H1 (cell line): Measurements from ENCODE around the gene BTRC. TPM values are rescaled to one million over a fixed set of nuclear protein-coding genes. Genes with fewer than 3 reads are reported as not detected.

Source experiments
- CTCF ChIA-PET: fragments of 300-600 bp; sonication (Branson Sonifier 250); formaldehyde crosslinking; loops from one replicate; lab custom pipeline; 2021; ENCODE audit not compliant: partially characterized antibody; lab: Charles Lee
- POLR2A ChIA-PET: fragments of 300-600 bp; sonication (Branson Sonifier 250); formaldehyde crosslinking; loops from one replicate; lab custom pipeline; 2021; ENCODE audit warnings: inconsistent platforms; ENCODE audit not compliant: partially characterized antibody; lab: Charles Lee
- DNase-seq, 2 experiments: peaks; one replicate each; pipeline versions ENCODE4 v3.0.0 to v3.0.0-alpha.2; 2010 to 2022; ENCODE audit warnings: low spot score in 2 of 2, low read depth in 1 of 2, mixed read lengths in 1 of 2
- FAIRE-seq: peaks from 2 replicates; lab custom pipeline; 2011; peaks lifted over from hg19 to GRCh38; lab: Jason Lieb, UNC
- H2AFZ ChIP-seq: 2 replicates; pipeline ENCODE4 v1.8.1; 2012; ENCODE audit warnings: low read length, inconsistent platforms
- H2AK5ac ChIP-seq: 2 replicates; pipeline ENCODE4 v1.6.1; 2013; ENCODE audit warnings: low read depth, low read length
- H2BK120ac ChIP-seq: replicated peaks from 2 replicates; pipeline ENCODE3; 2013; ENCODE audit warnings: low read depth, low read length, inconsistent platforms
- H2BK12ac ChIP-seq: 2 replicates; pipeline ENCODE4 v1.6.1; 2013; ENCODE audit warnings: low read depth, low read length
- H2BK15ac ChIP-seq: 2 replicates; pipeline ENCODE4 v1.6.1; 2013; ENCODE audit warnings: low read length
- H2BK20ac ChIP-seq: 2 replicates; pipeline ENCODE4 v1.6.1; 2013; ENCODE audit warnings: low read length
- H2BK5ac ChIP-seq: 2 replicates; pipeline ENCODE4 v1.6.1; 2013; ENCODE audit warnings: low read depth, low read length
- H3K14ac ChIP-seq: 2 replicates; pipeline ENCODE4 v1.6.1; 2013; ENCODE audit warnings: inconsistent platforms; ENCODE audit not compliant: insufficient read length
- H3K18ac ChIP-seq: 2 replicates; pipeline ENCODE4 v1.6.1; 2013; ENCODE audit warnings: low read length; ENCODE audit errors: extremely low read depth
- H3K23ac ChIP-seq: 2 replicates; pipeline ENCODE4 v1.6.1; 2013; ENCODE audit warnings: inconsistent platforms; ENCODE audit not compliant: insufficient read length
- H3K23me2 ChIP-seq: 2 replicates; pipeline ENCODE4 v1.6.1; 2013; ENCODE audit warnings: low read depth, low read length
- H3K27ac ChIP-seq: 2 replicates; pipeline ENCODE4 v1.6.1; 2011; ENCODE audit warnings: low read depth, low read length, inconsistent platforms
- H3K27me3 ChIP-seq, 4 experiments: replicated peaks in 1 of 4; 1 replicate in 1 of 4; 2 replicates in 3 of 4; pipeline versions ENCODE4 v1.6.1 to v1.8.1; 2011 to 2013; ENCODE audit warnings: low read length in 3 of 4, mild to moderate bottlenecking in 3 of 4, inconsistent platforms in 2 of 4, mixed read lengths in 2 of 4, moderate library complexity in 1 of 4; ENCODE audit not compliant: control insufficient read depth in 3 of 4, insufficient read depth in 3 of 4; ENCODE audit errors: extremely low read depth in 1 of 4
- H3K36me3 ChIP-seq, 4 experiments: 2 replicates each; pipeline versions ENCODE4 v1.6.1 to v1.8.1; 2011 to 2013; ENCODE audit warnings: mild to moderate bottlenecking in 4 of 4, low read length in 3 of 4, moderate library complexity in 2 of 4, control low read depth in 1 of 4, inconsistent platforms in 1 of 4; ENCODE audit not compliant: insufficient read depth in 4 of 4, control insufficient read depth in 2 of 4
- H3K4ac ChIP-seq: replicated peaks from 2 replicates; pipeline ENCODE3; 2013; ENCODE audit warnings: low read length, low read depth, mixed read lengths, inconsistent platforms; ENCODE audit not compliant: insufficient read length
- H3K4me1 ChIP-seq, 4 experiments: replicated peaks in 1 of 4; 1 replicate in 1 of 4; 2 replicates in 3 of 4; pipeline versions ENCODE4 v1.6.1 to v1.8.1; 2011 to 2013; ENCODE audit warnings: low read length in 3 of 4, inconsistent platforms in 2 of 4, mixed read lengths in 1 of 4; ENCODE audit not compliant: insufficient read depth in 4 of 4, control insufficient read depth in 3 of 4
- H3K4me2 ChIP-seq, 2 experiments: 2 replicates each; pipeline versions ENCODE4 v1.6.1 to v1.8.1; 2011 to 2013; ENCODE audit warnings: low read depth in 2 of 2, low read length in 2 of 2, control low read depth in 1 of 2, inconsistent platforms in 1 of 2, mild to moderate bottlenecking in 1 of 2; ENCODE audit not compliant: insufficient read depth in 1 of 2
- H3K4me3 ChIP-seq, 4 experiments: fragments of 200-600, 300-600 bp in 1 of 4; sonication (generic), shearing (Covaris generic), sonication (Bioruptor Twin) in 1 of 4; 2 replicates each; pipeline versions ENCODE4 v1.5.1 to v1.8.1; 2011 to 2016; ENCODE audit warnings: low read length in 4 of 4, low read depth in 3 of 4, control low read depth in 2 of 4, inconsistent platforms in 2 of 4, mild to moderate bottlenecking in 2 of 4, mixed read lengths in 1 of 4, moderate library complexity in 1 of 4; ENCODE audit not compliant: insufficient read depth in 2 of 4; ENCODE audit errors: extremely low read depth in 1 of 4
- H3K56ac ChIP-seq: replicated peaks from 2 replicates; pipeline ENCODE3; 2013; ENCODE audit warnings: low read depth, mild to moderate bottlenecking, mixed read lengths, low read length, inconsistent platforms; ENCODE audit not compliant: insufficient read length
- H3K79me1 ChIP-seq: 2 replicates; pipeline ENCODE4 v1.6.1; 2013; ENCODE audit warnings: low read depth, low read length, control low read depth
- H3K79me2 ChIP-seq, 2 experiments: 2 replicates each; pipeline versions ENCODE4 v1.6.1 to v1.8.1; 2012 to 2013; ENCODE audit warnings: low read length in 2 of 2, mild to moderate bottlenecking in 2 of 2, inconsistent platforms in 1 of 2; ENCODE audit not compliant: insufficient read depth in 2 of 2, control insufficient read depth in 1 of 2
- H3K9ac ChIP-seq, 4 experiments: replicated peaks in 1 of 4; 1 replicate in 1 of 4; 2 replicates in 3 of 4; pipeline versions ENCODE4 v1.6.1 to v1.8.1; 2011 to 2013; ENCODE audit warnings: low read depth in 3 of 4, low read length in 3 of 4, control low read depth in 2 of 4, mild to moderate bottlenecking in 2 of 4, moderate library complexity in 2 of 4, inconsistent platforms in 1 of 4; ENCODE audit errors: extremely low read depth in 1 of 4
- H3K9me3 ChIP-seq, 2 experiments: 2 replicates each; pipeline versions ENCODE4 v1.6.1 to v1.8.1; 2012 to 2013; ENCODE audit warnings: mild to moderate bottlenecking in 2 of 2, moderate library complexity in 2 of 2, control low read depth in 1 of 2, inconsistent platforms in 1 of 2, low read depth in 1 of 2, low read length in 1 of 2, mixed read lengths in 1 of 2; ENCODE audit not compliant: insufficient read depth in 2 of 2
- H4K20me1 ChIP-seq, 2 experiments: replicated peaks in 1 of 2; 2 replicates each; pipeline versions ENCODE3 to v1.8.1; 2011 to 2013; ENCODE audit warnings: inconsistent platforms in 2 of 2, low read length in 2 of 2, mild to moderate bottlenecking in 1 of 2; ENCODE audit not compliant: insufficient read depth in 2 of 2, control insufficient read depth in 1 of 2
- H4K5ac ChIP-seq: 2 replicates; pipeline ENCODE4 v1.6.1; 2013; ENCODE audit warnings: low read length, low read depth, mixed read lengths, inconsistent platforms; ENCODE audit not compliant: insufficient read length
- H4K8ac ChIP-seq: 2 replicates; pipeline ENCODE4 v1.8.0; 2013; ENCODE audit warnings: mild to moderate bottlenecking, moderate library complexity, low read length, inconsistent platforms; ENCODE audit not compliant: insufficient read depth; ENCODE audit errors: extremely low read depth
- H4K91ac ChIP-seq: replicated peaks from 2 replicates; pipeline ENCODE3; 2013; ENCODE audit warnings: low read length, mixed read lengths, inconsistent platforms; ENCODE audit not compliant: insufficient read length
- FOSL1 ChIP-seq: IDR thresholded peaks from 2 replicates; pipeline ENCODE4 v1.6.1; 2011; ENCODE audit warnings: mild to moderate bottlenecking, low read depth, low read length, moderate library complexity; ENCODE audit not compliant: insufficient read depth
- GTF2F1 ChIP-seq: IDR thresholded peaks from 2 replicates; pipeline ENCODE4 v1.6.1; 2012; ENCODE audit warnings: low read depth, low read length, improper control_type of control experiment, borderline replicate concordance
- MAFK ChIP-seq: IDR thresholded peaks from 2 replicates; pipeline ENCODE4 v1.6.1; 2012; ENCODE audit warnings: low read depth, mild to moderate bottlenecking, improper control_type of control experiment, low read length
- SAP30 ChIP-seq: fragments of 300-600 bp; sonication (generic); IDR thresholded peaks from 2 replicates; pipeline ENCODE4 v1.7.1; 2012; ENCODE audit warnings: low read length, moderate library complexity, mild to moderate bottlenecking, inconsistent platforms; ENCODE audit not compliant: insufficient read depth, insufficient replicate concordance
- SIN3A ChIP-seq, 2 experiments: IDR thresholded peaks in 1 of 2; conservative IDR thresholded peaks in 1 of 2; 2 replicates each; pipeline ENCODE4 v1.6.1; 2011 to 2012; ENCODE audit warnings: low read length in 2 of 2, improper control_type of control experiment in 1 of 2, low read depth in 1 of 2, mild to moderate bottlenecking in 1 of 2
- SP1 ChIP-seq: IDR thresholded peaks from 2 replicates; pipeline ENCODE4 v1.6.1; 2011; ENCODE audit warnings: low read depth, low read length
- SP4 ChIP-seq: IDR thresholded peaks from 2 replicates; pipeline ENCODE4 v1.6.1; 2012; ENCODE audit warnings: low read length, inconsistent platforms
- TAF7 ChIP-seq: optimal IDR thresholded peaks from 2 replicates; pipeline ENCODE3; 2011; ENCODE audit warnings: low read depth, mild to moderate bottlenecking, inconsistent platforms, low read length, moderate library complexity, borderline replicate concordance
- YY1 ChIP-seq: IDR thresholded peaks from 2 replicates; pipeline ENCODE4 v1.6.1; 2011; ENCODE audit warnings: low read depth, mild to moderate bottlenecking, low read length
- WGBS, 2 experiments: shearing (Covaris generic) in 1 of 2; methylation state at CpG; one replicate each; pipeline versions ENCODE4 v1.1.6 to v1.1.7; 2013 to 2015; ENCODE audit warnings: low lambda C conversion rate in 2 of 2, mixed read lengths in 2 of 2, inconsistent platforms in 1 of 2, low coverage in 1 of 2, missing lambda C conversion rate in 1 of 2; ENCODE audit not compliant: insufficient replicate concordance in 2 of 2, insufficient coverage in 1 of 2, insufficient read length in 1 of 2; ENCODE audit errors: extremely low coverage in 1 of 2, missing lambda C conversion rate in 1 of 2; 5-methylcytosine and 5-hydroxymethylcytosine counted together
- polyA plus RNA-seq, 7 experiments: library from polyadenylated mRNA; depleted of rRNA in 3 of 7; stranded (reverse) in 5 of 7; unstranded in 2 of 7; fragments of >200 nt in 5 of 7; fragments of 200-250 nt in 2 of 7; gene quantifications; 1 replicate in 5 of 7; 2 replicates in 1 of 7; 4 replicates in 1 of 7; pipeline versions ENCODE4 v1.2.1 to v1.2.3, GENCODE V29; 2011 to 2013; ENCODE audit warnings: missing spikeins in 2 of 7, mixed read lengths in 2 of 7
- total RNA-seq: library from RNA; stranded (reverse); fragmentation: NEBNext Ultra II Directional; extraction: Animal tissue kit (Norgen Biotek cat#: 25700); gene quantifications from 2 replicates; pipeline ENCODE4 v1.2.1, GENCODE V29; 2021

Gene BTRC
- total and polyA plus RNA-seq, 2 of the 8 experiments (the other 6 are each of a cell fraction or from before 2014, with no cell fraction given) = 9.9 to 24.7 TPM

GRCh38 chr10:101578803-101579515 is 225.0 kb downstream of the BTRC start:
- Histone ChIP-seq H3K23me2 (no peaks in the 10 kb centered on the region), H3K79me1 (no peaks in the 10 kb centered on the region), H2BK120ac (no peak overlapping the region), H3K23ac (no peak overlapping the region), H2BK12ac (no peak overlapping the region; the same call in 1 of the 2 replicates), H3K18ac (no peak overlapping the region), H2BK20ac (no peak overlapping the region), H3K4me2 (no peak overlapping the region), H3K79me2 (no peaks in the 10 kb centered on the region), H3K27ac (no peak overlapping the region), H2BK5ac (no peak overlapping the region), H4K5ac (no peak overlapping the region), H3K56ac (no peak overlapping the region), H3K4ac (no peak overlapping the region), H2AK5ac (no peak overlapping the region), H4K91ac (no peak overlapping the region), H3K9me3 (peaks cover 6 to 9% of the 10 kb centered on the region in 2 experiments; a peak in 2 of 4 replicates), H3K27me3 (no peaks in the 10 kb centered on the region; a peak in 1 of 7 replicates), H3K4me1 (peaks cover 4 to 17% (median 9%) of the 10 kb centered on the region in 4 experiments), H3K9ac (no peak overlapping the region), H3K14ac (no peak overlapping the region), H3K4me3 (no peak overlapping the region), H2AFZ (no peak overlapping the region), H3K36me3 (peaks cover 4 to 24% (median 10%) of the 10 kb centered on the region in 4 experiments; a peak in 5 of 8 replicates), H2BK15ac (no peak overlapping the region), H4K20me1 (peaks cover 0 to 9% of the 10 kb centered on the region in 2 experiments), H4K8ac (no peak overlapping the region)
- 94% methylated on average over 12 of the region's 13 CpGs; no CpG with 5 or more reads in 1 of the 2 experiments for WGBS, 2 experiments
- FAIRE-seq (no peak), DNase-seq (no peak)
- no peak for TF ChIP-seq SAP30
- TF ChIP-seq YY1 = no peak
- no peak for TF ChIP-seq SP1
- TF ChIP-seq MAFK = no peak
- no peak for TF ChIP-seq SP4
- no peak for TF ChIP-seq TAF7
- no peak for TF ChIP-seq FOSL1
- TF ChIP-seq SIN3A (conservative IDR thresholded peaks at IDR 0.05 in 1 of 2, IDR thresholded peaks at IDR 0.05 in 1 of 2; ENCODE audit: low read depth in 1 of 2, low read length in 2 of 2) = no peak
- no peak for TF ChIP-seq GTF2F1
- ChIA-PET CTCF (interaction anchor here (1.3 to 7.5 kb wide), 4 partner anchors 9 to 365 kb away, joined by 3 to 56 read pairs (median 4); no protein-coding TSS in a partner anchor), POLR2A (interaction anchor here (0.6 to 6.5 kb wide), 7 partner anchors 8 to 341 kb away, joined by 3 to 42 read pairs (median 4); partner anchors contain the start of genes DPCD and POLL)
